Nephron progenitor cell (in vitro differentiated cells): ENCODE results near the gene TNIP1.

Source experiments
- DNase-seq: peaks from one replicate; pipeline ENCODE4 v3.0.0; 2021
- H3K27ac Mint-ChIP-seq: 2 replicates; pipeline ENCODE4 v1.8.0; 2021; ENCODE audit warnings: mild to moderate bottlenecking, moderate library complexity, mixed read lengths
- H3K27me3 Mint-ChIP-seq: 2 replicates; pipeline ENCODE4 v1.8.0; 2021; ENCODE audit warnings: mild to moderate bottlenecking, low read depth, mixed read lengths; ENCODE audit not compliant: poor library complexity
- H3K36me3 Mint-ChIP-seq: 2 replicates; pipeline ENCODE4 v1.8.0; 2021; ENCODE audit warnings: low read depth, mixed read lengths
- H3K4me1 Mint-ChIP-seq: 2 replicates; pipeline ENCODE4 v1.8.0; 2021; ENCODE audit warnings: mixed read lengths
- H3K4me3 Mint-ChIP-seq: 2 replicates; pipeline ENCODE4 v1.8.0; 2021; ENCODE audit warnings: mild to moderate bottlenecking, moderate library complexity, mixed read lengths
- H3K9me3 Mint-ChIP-seq: 2 replicates; pipeline ENCODE4 v1.8.0; 2021; ENCODE audit warnings: mild to moderate bottlenecking, moderate library complexity, mixed read lengths
- CTCF ChIP-seq: fragments of 200-600 bp; sonication (generic); IDR thresholded peaks from 2 replicates; pipeline ENCODE4 v1.5.0; 2021; ENCODE audit warnings: antibody characterized with exemption

TNIP1 gene

GRCh38 chr5:151039665-151040064 lies 41.2 kb downstream of the TNIP1 start:
- TF ChIP-seq CTCF, result no peak
- DNase-seq, result no peak
- Mint-ChIP-seq H3K27ac (no peak overlapping the region), H3K4me3 (no peak overlapping the region), H3K4me1 (peaks cover 29% of the 10 kb centered on the region), H3K36me3 (peaks cover 55% of the 10 kb centered on the region), H3K9me3 (no peaks in the 10 kb centered on the region), H3K27me3 (no peaks in the 10 kb centered on the region)

GRCh38 chr5:151038801-151039238 lies 42.0 kb downstream of the TNIP1 start:
- Mint-ChIP-seq H3K27me3 (no peaks in the 10 kb centered on the region), H3K4me3 (no peak overlapping the region), H3K27ac (peak overlapping the region; percentile 78), H3K36me3 (peaks cover 57% of the 10 kb centered on the region), H3K9me3 (no peaks in the 10 kb centered on the region), H3K4me1 (peaks cover 29% of the 10 kb centered on the region)
- TF ChIP-seq CTCF, result no peak
- DNase-seq, result no peak

GRCh38 chr5:151038412-151038745 lies 42.5 kb downstream of the TNIP1 start:
- Mint-ChIP-seq H3K9me3 (no peaks in the 10 kb centered on the region), H3K27ac (peak overlapping the region; percentile 93), H3K4me1 (peaks cover 29% of the 10 kb centered on the region), H3K36me3 (peaks cover 58% of the 10 kb centered on the region), H3K4me3 (no peak overlapping the region), H3K27me3 (no peaks in the 10 kb centered on the region)
- no peak for TF ChIP-seq CTCF
- no peak for DNase-seq

GRCh38 chr5:151037561-151038411 lies 43.0 kb downstream of the TNIP1 start:
- no peak for DNase-seq
- Mint-ChIP-seq H3K27me3 (no peaks in the 10 kb centered on the region), H3K9me3 (no peaks in the 10 kb centered on the region), H3K27ac (peak overlapping the region; percentile 93), H3K4me1 (peaks cover 27% of the 10 kb centered on the region), H3K36me3 (peaks cover 56% of the 10 kb centered on the region), H3K4me3 (no peak overlapping the region)
- no peak for TF ChIP-seq CTCF

- Mint-ChIP-seq H3K9me3 (no peaks in the 10 kb centered on the region), H3K27ac (no peak overlapping the region), H3K36me3 (peaks cover 56% of the 10 kb centered on the region), H3K4me3 (no peak overlapping the region), H3K27me3 (no peaks in the 10 kb centered on the region), H3K4me1 (peaks cover 20% of the 10 kb centered on the region)
- TF ChIP-seq CTCF, result no peak
- DNase-seq, result no peak
Measured at GRCh38 chr5:151036556-151036955, 44.3 kb downstream of the TNIP1 start.
